ENCODE data around the gene TERC. TPM values are rescaled to one million over a fixed set of nuclear protein-coding genes. Genes with fewer than 3 reads are reported as not detected.

The TERC gene
- total RNA-seq, 1 donor from 2014 or later, result 3.8 TPM

GRCh38 chr3:169811631-169812331 lies 46.9 kb upstream of the TERC start:
- TF ChIP-seq CTCF (IDR thresholded peaks at IDR 0.05; ENCODE audit: borderline replicate concordance), result no peak
- peaks cover 14% of the 10 kb centered on the region for H3K9me3 ChIP-seq (replicated peaks)
- peaks cover 35% of the 10 kb centered on the region for H3K4me1 ChIP-seq
- no peaks in the 10 kb centered on the region for H3K36me3 ChIP-seq
- intact Hi-C loops (cut with micrococcal nuclease), result no loop called here
- no peak for DNase-seq
- H3K4me3 ChIP-seq, result peak overlapping the region; percentile 79
- no peaks in the 10 kb centered on the region for H3K27me3 ChIP-seq (ENCODE audit: low read depth)
- peak overlapping the region; percentile 82 for H3K27ac ChIP-seq (replicated peaks)

GRCh38 chr3:169809230-169809795 lies 44.5 kb upstream of the TERC start:
- no peak for TF ChIP-seq CTCF (IDR thresholded peaks at IDR 0.05; ENCODE audit: borderline replicate concordance)
- Histone ChIP-seq H3K4me3 (no peak overlapping the region), H3K36me3 (no peaks in the 10 kb centered on the region), H3K27me3 (ENCODE audit: low read depth) (no peaks in the 10 kb centered on the region), H3K9me3 (replicated peaks) (no peaks in the 10 kb centered on the region), H3K27ac (replicated peaks) (no peak overlapping the region), H3K4me1 (peaks cover 35% of the 10 kb centered on the region)
- intact Hi-C loops (cut with micrococcal nuclease), result no loop called here
- DNase-seq, result no peak

GRCh38 chr3:169804681-169805080 lies 39.8 kb upstream of the TERC start:
- H3K36me3 ChIP-seq, result no peaks in the 10 kb centered on the region
- H3K4me1 ChIP-seq, result no peaks in the 10 kb centered on the region
- intact Hi-C loops (cut with micrococcal nuclease), result no loop called here
- no peak for DNase-seq
- no peaks in the 10 kb centered on the region for H3K27me3 ChIP-seq (ENCODE audit: low read depth)
- no peak overlapping the region for H3K27ac ChIP-seq (replicated peaks)
- no peak overlapping the region for H3K4me3 ChIP-seq
- TF ChIP-seq CTCF (IDR thresholded peaks at IDR 0.05; ENCODE audit: borderline replicate concordance), result no peak
- H3K9me3 ChIP-seq (replicated peaks), result no peaks in the 10 kb centered on the region

GRCh38 chr3:169792359-169792758 lies 27.5 kb upstream of the TERC start:
- no peak for DNase-seq
- intact Hi-C loops (cut with micrococcal nuclease), result no loop called here
- no peaks in the 10 kb centered on the region for H3K4me1 ChIP-seq
- no peak overlapping the region for H3K27ac ChIP-seq (replicated peaks)
- H3K36me3 ChIP-seq, result peaks cover 42% of the 10 kb centered on the region
- no peak overlapping the region for H3K4me3 ChIP-seq
- H3K9me3 ChIP-seq (replicated peaks), result no peaks in the 10 kb centered on the region
- TF ChIP-seq CTCF (IDR thresholded peaks at IDR 0.05; ENCODE audit: borderline replicate concordance), result no peak
- H3K27me3 ChIP-seq (ENCODE audit: low read depth), result no peaks in the 10 kb centered on the region

GRCh38 chr3:169790687-169791429 lies 26.0 kb upstream of the TERC start:
- no peaks in the 10 kb centered on the region for H3K9me3 ChIP-seq (replicated peaks)
- peaks cover 49% of the 10 kb centered on the region for H3K36me3 ChIP-seq
- H3K27ac ChIP-seq (replicated peaks), result no peak overlapping the region
- no peaks in the 10 kb centered on the region for H3K27me3 ChIP-seq (ENCODE audit: low read depth)
- DNase-seq, result no peak
- no peaks in the 10 kb centered on the region for H3K4me1 ChIP-seq
- H3K4me3 ChIP-seq, result no peak overlapping the region
- intact Hi-C loops (cut with micrococcal nuclease), result no loop called here
- TF ChIP-seq CTCF (IDR thresholded peaks at IDR 0.05; ENCODE audit: borderline replicate concordance), result no peak
